GM12801 (cell line): ENCODE results near the gene HDAC5.

Source experiments
- CTCF ChIP-seq: IDR thresholded peaks from one replicate; pipeline ENCODE4 v1.5.1; 2011; ENCODE audit warnings: control low read depth; ENCODE audit not compliant: insufficient read length; ENCODE audit errors: extremely low read depth

HDAC5 gene

GRCh38 chr17:44105483-44105882 is 18.0 kb downstream of the HDAC5 start:
- no peak for TF ChIP-seq CTCF

GRCh38 chr17:44102849-44103622 is 20.4 kb downstream of the HDAC5 start:
- TF ChIP-seq CTCF, result no peak

GRCh38 chr17:44097110-44097958 is 26.1 kb downstream of the HDAC5 start:
- TF ChIP-seq CTCF, result no peak

- no peak for TF ChIP-seq CTCF
These were observed 27.6 kb downstream of the HDAC5 start for GRCh38 chr17:44095647-44096496.

GRCh38 chr17:44095388-44095646 is 28.1 kb downstream of the HDAC5 start:
- TF ChIP-seq CTCF, result no peak

- no peak for TF ChIP-seq CTCF
These were observed 28.6 kb downstream of the HDAC5 start for GRCh38 chr17:44094701-44095387.
